Neutrophil (primary cell): ENCODE results near the gene PRCC.

Source experiments
- H3K27ac ChIP-seq: fragments of 200-600 bp; sonication (generic); 2 replicates; pipeline ENCODE4 v1.5.1; 2016; ENCODE audit warnings: mild to moderate bottlenecking, moderate library complexity
- H3K27me3 ChIP-seq: fragments of 200-600 bp; sonication (generic); 2 replicates; pipeline ENCODE4 v1.6.0; 2016; ENCODE audit warnings: mild to moderate bottlenecking
- H3K36me3 ChIP-seq: fragments of 200-600 bp; sonication (generic); 2 replicates; pipeline ENCODE4 v1.5.1; 2017
- H3K4me1 ChIP-seq, 2 experiments: fragments of 200-600 bp in 1 of 2; sonication (generic) in 1 of 2; 1 replicate in 1 of 2; 2 replicates in 1 of 2; pipeline versions ENCODE4 v1.5.1 to v1.6.1; 2013 to 2016; ENCODE audit warnings: low read depth in 1 of 2, low read length in 1 of 2, mild to moderate bottlenecking in 1 of 2, moderate library complexity in 1 of 2; ENCODE audit not compliant: control insufficient read depth in 1 of 2, insufficient read depth in 1 of 2
- H3K4me3 ChIP-seq, 2 experiments: fragments of 200-600 bp in 1 of 2; sonication (generic) in 1 of 2; 1 replicate in 1 of 2; 2 replicates in 1 of 2; pipeline ENCODE4 v1.5.1; 2013 to 2016; ENCODE audit warnings: low read depth in 1 of 2, low read length in 1 of 2, mild to moderate bottlenecking in 1 of 2, moderate library complexity in 1 of 2
- H3K9me3 ChIP-seq: fragments of 200-600 bp; sonication (generic); 2 replicates; pipeline ENCODE4 v1.5.1; 2016
- CTCF ChIP-seq: fragments of 200-600 bp; sonication (generic); IDR thresholded peaks from 2 replicates; pipeline ENCODE4 v1.5.1; 2016; ENCODE audit warnings: antibody characterized with exemption

Gene PRCC

DNA sequence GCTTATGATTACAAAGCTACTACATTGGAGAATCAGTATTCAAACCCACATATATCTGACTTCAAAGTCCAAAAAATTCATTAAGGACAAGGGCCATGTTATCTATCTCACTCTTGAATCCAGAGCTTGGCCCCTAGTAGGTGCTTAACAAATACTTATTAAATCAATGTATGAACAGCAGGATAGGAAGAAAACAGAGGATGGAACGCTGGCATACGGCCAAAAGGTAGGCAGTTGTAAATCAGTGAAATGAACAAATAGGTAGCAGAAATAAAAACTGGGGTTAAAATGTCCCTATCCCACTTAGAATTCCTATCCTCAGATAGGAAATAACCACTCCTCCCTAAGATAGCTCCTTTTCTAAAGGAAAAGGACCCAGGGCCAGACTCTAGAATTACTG is 28.4 kb upstream of the PRCC start:
- Histone ChIP-seq H3K4me3 (no peak overlapping the region), H3K4me1 (peaks cover 16 to 25% of the 10 kb centered on the region in 2 experiments), H3K36me3 (peaks cover 42% of the 10 kb centered on the region), H3K9me3 (no peaks in the 10 kb centered on the region), H3K27ac (no peak overlapping the region), H3K27me3 (no peaks in the 10 kb centered on the region)
- TF ChIP-seq CTCF = no peak

DNA sequence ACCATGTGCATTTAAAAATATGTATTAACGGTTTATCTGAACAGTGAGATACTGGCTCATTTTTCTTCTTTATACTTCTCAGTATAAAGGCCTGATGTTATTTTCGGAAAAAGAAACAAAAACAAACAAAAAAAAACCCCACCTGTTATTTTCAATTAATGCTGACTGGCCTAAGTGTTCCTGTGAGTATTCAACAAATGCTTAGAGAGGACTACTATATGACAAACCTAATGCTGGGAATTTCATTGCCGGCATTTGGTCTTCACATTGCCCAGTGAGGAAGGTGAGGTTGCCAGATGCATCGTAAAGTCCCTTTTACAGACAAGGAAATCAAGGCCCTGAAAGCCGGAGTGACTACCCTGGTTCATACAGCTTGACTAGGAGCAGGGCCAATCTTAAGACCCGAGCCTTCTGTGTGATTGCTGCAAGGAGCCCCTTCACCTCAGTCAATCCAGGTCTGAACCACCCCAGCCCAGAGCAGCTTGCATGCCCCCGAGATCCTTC is 27.0 kb upstream of the PRCC start:
- TF ChIP-seq CTCF = no peak
- H3K9me3 ChIP-seq = no peaks in the 10 kb centered on the region
- H3K4me1 ChIP-seq = peaks cover 27 to 33% of the 10 kb centered on the region in 2 experiments
- peak overlapping the region; percentile 77 to 82 for H3K4me3 ChIP-seq
- no peaks in the 10 kb centered on the region for H3K27me3 ChIP-seq
- H3K36me3 ChIP-seq = peaks cover 44% of the 10 kb centered on the region
- H3K27ac ChIP-seq = peak overlapping the region; percentile 90

GRCh38 chr1:156740741-156741480 is 26.4 kb upstream of the PRCC start, which contains the start of gene MRPL24:
MRPL24 (minus strand) TSS chr1:156741088; CDS start chr1:156738704, 2,384 bp downstream.
- peaks cover 41% of the 10 kb centered on the region for H3K36me3 ChIP-seq
- H3K27me3 ChIP-seq = no peaks in the 10 kb centered on the region
- peak within 1 kb of the TSS; percentile 90 for H3K27ac ChIP-seq
- H3K9me3 ChIP-seq = no peaks in the 10 kb centered on the region
- H3K4me1 ChIP-seq = peaks cover 33 to 39% of the 10 kb centered on the region in 2 experiments
- peak within 1 kb of the TSS; percentile 77 to 82 for H3K4me3 ChIP-seq
- peak; percentile 28 for TF ChIP-seq CTCF

DNA sequence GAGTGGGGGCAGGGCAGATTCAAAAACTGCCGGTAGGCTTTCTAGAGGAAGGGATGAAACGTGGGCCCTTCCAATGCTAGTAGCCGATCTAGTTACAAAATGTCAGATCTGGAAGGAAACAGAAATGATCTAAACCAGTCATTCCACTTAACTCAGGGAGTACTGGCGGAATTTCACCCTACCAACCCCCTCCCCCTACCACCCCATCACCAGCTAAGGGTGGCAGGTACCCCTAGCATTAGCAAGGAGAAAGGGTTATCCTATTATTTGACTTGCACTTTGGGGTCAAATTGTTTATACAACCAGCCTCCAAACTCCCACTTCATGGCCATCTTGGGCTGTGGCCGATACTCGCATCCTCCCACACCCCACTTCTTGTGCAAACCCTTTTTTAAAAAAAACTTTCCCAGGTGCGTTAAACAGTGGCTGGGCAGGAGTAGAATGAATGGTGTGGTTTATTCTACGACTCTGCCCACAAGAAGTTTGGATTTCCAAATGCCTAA is 25.8 kb upstream of the PRCC start:
- Histone ChIP-seq H3K27me3 (no peaks in the 10 kb centered on the region), H3K4me3 (peak overlapping the region; percentile 77 to 82), H3K4me1 (peaks cover 39 to 45% of the 10 kb centered on the region in 2 experiments), H3K9me3 (no peaks in the 10 kb centered on the region), H3K27ac (peak overlapping the region; percentile 90), H3K36me3 (peaks cover 34% of the 10 kb centered on the region)
- TF ChIP-seq CTCF = no peak

DNA sequence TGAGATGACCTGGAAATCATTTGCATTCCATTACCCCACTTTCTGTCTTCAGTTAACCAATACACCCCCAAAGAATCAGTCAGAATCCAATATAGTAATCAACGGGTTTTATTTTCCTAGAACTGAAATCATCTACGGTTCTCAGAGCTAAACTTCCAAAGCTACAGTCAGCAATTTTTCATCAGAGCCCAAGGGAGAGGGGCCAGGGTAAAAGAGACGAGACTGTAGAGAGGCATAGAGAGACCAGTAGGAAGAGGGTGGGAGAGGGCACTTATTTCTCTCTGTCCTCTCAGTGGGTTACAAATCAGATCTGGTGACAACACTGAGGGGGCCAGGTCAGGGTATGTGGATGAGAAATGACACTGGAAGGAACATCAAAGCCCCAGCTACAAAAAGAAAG is 25.3 kb upstream of the PRCC start:
- Histone ChIP-seq H3K36me3 (peaks cover 30% of the 10 kb centered on the region), H3K9me3 (no peaks in the 10 kb centered on the region), H3K4me1 (peaks cover 44 to 49% of the 10 kb centered on the region in 2 experiments), H3K27me3 (no peaks in the 10 kb centered on the region), H3K4me3 (no peak overlapping the region), H3K27ac (peak overlapping the region; percentile 90)
- no peak for TF ChIP-seq CTCF
